Peyer's patch (tissue), 4 donors: Measurements from ENCODE around the gene KRT79. TPM values are rescaled to one million over a fixed set of nuclear protein-coding genes. Genes with fewer than 3 reads are reported as not detected.

Experiments used
- DNase-seq, 3 donors: peaks; one replicate each; pipeline ENCODE4 v3.0.0-alpha.2; 2017 to 2019
- H3K27ac ChIP-seq, 4 donors: fragments of 200-600 bp; sonication (generic); one replicate each; pipeline ENCODE4 v1.5.1; 2016 to 2019
- H3K27me3 ChIP-seq, 2 donors: fragments of 200-600 bp; sonication (generic); one replicate each; pipeline ENCODE4 v1.5.1; 2019
- H3K36me3 ChIP-seq, 3 donors: fragments of 200-600 bp; sonication (generic); one replicate each; pipeline ENCODE4 v1.5.1; 2016 to 2019
- H3K4me1 ChIP-seq, 4 donors: fragments of 200-600 bp; sonication (generic); one replicate each; pipeline ENCODE4 v1.5.1; 2016 to 2019
- H3K4me3 ChIP-seq, 4 donors: fragments of 200-600 bp; sonication (generic); 1 replicate in 3 of 4; 2 replicates in 1 of 4; pipeline ENCODE4 v1.5.1; 2016 to 2019; ENCODE audit warnings: mild to moderate bottlenecking in 1 of 4
- H3K9me3 ChIP-seq, 4 donors: fragments of 200-600 bp; sonication (generic); one replicate each; pipeline ENCODE4 v1.5.1; 2016 to 2019; ENCODE audit warnings: mild to moderate bottlenecking in 1 of 4
- POLR2A ChIP-seq, 2 donors: fragments of 450-650 bp; IDR thresholded peaks; one replicate each; pipeline ENCODE4 v1.5.1; 2017; ENCODE audit warnings: antibody characterized with exemption in 2 of 2, mild to moderate bottlenecking in 2 of 2, moderate library complexity in 2 of 2
- total RNA-seq, 4 donors: library from RNA; depleted of rRNA; stranded (reverse); fragments of >200 nt; gene quantifications; one replicate each; pipeline ENCODE4 v1.1.0, GENCODE V29; 2016
- TF ChIP-seq, protein P1 (sequence below), 6 experiments: fragments of 450-650 bp in 4 of 6; fragments of 200-600 bp in 2 of 6; sonication (generic) in 1 of 6; IDR thresholded peaks; one replicate each; pipeline ENCODE4 v1.5.1; 2017 to 2019; ENCODE audit warnings: antibody characterized with exemption in 6 of 6, mild to moderate bottlenecking in 3 of 6, moderate library complexity in 1 of 6

KRT79 gene
- total RNA-seq, 4 donors from 2014 or later, result not detected

DNA sequence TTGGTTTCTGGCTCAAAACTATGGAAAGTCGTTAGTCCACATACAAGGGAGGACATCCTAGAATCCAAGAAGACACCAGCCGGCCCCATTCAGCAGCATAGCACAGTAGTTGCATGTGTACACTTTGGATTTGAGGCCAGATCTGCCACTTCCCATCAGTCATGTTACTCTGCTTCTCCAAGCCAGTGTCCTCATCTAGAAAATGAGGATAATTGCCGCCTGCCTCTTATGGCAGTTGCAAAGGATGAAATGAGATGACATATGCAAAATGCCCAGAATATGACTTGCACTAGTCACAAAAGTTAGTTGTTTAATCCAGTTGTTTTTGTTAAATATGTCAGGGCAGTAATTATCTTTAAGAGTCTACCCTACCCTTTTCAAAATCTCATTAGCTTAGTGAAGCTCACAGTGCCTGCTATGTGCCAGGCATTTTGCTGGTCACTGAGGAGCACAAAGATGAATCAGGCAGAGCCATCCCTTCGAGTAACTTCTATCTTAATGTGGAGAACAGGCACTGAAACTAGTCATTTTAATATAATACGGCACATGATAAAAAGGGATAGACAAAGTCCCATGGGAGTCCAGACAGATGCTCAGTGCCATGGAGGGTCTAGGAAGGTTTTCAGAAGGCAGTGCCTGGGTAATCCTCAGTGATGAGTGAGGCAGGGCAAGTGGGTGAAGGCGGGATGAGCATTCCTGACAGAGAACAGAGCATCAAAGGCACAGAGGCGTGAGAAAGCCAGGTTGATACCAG, 50.4 kb downstream of the KRT79 start:
- Histone ChIP-seq H3K27me3 (no peaks in the 10 kb centered on the region), H3K4me1 (no peaks in the 10 kb centered on the region), H3K27ac (no peak overlapping the region), H3K36me3 (no peaks in the 10 kb centered on the region), H3K9me3 (no peaks in the 10 kb centered on the region), H3K4me3 (no peak overlapping the region)
- no peak for TF ChIP-seq POLR2A (IDR thresholded peaks at IDR 0.05)
- TF ChIP-seq, protein P1, sequence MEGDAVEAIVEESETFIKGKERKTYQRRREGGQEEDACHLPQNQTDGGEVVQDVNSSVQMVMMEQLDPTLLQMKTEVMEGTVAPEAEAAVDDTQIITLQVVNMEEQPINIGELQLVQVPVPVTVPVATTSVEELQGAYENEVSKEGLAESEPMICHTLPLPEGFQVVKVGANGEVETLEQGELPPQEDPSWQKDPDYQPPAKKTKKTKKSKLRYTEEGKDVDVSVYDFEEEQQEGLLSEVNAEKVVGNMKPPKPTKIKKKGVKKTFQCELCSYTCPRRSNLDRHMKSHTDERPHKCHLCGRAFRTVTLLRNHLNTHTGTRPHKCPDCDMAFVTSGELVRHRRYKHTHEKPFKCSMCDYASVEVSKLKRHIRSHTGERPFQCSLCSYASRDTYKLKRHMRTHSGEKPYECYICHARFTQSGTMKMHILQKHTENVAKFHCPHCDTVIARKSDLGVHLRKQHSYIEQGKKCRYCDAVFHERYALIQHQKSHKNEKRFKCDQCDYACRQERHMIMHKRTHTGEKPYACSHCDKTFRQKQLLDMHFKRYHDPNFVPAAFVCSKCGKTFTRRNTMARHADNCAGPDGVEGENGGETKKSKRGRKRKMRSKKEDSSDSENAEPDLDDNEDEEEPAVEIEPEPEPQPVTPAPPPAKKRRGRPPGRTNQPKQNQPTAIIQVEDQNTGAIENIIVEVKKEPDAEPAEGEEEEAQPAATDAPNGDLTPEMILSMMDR (IDR thresholded peaks at IDR 0.05), result no peak
- DNase-seq, result no peak

- Histone ChIP-seq H3K27me3 (no peaks in the 10 kb centered on the region), H3K9me3 (no peaks in the 10 kb centered on the region), H3K4me1 (no peaks in the 10 kb centered on the region), H3K36me3 (no peaks in the 10 kb centered on the region), H3K27ac (no peak overlapping the region), H3K4me3 (no peak overlapping the region)
- TF ChIP-seq POLR2A (IDR thresholded peaks at IDR 0.05), result no peak
- TF ChIP-seq, protein P1 (IDR thresholded peaks at IDR 0.05), result no peak
- DNase-seq, result no peak
Measured at GRCh38 chr12:52782502-52782901, 51.6 kb downstream of the KRT79 start.

- no peaks in the 10 kb centered on the region for H3K36me3 ChIP-seq
- no peak overlapping the region for H3K4me3 ChIP-seq
- no peaks in the 10 kb centered on the region for H3K27me3 ChIP-seq
- H3K9me3 ChIP-seq, result no peaks in the 10 kb centered on the region
- H3K4me1 ChIP-seq, result no peaks in the 10 kb centered on the region
- TF ChIP-seq, protein P1 (IDR thresholded peaks at IDR 0.05), result no peak
- TF ChIP-seq POLR2A (IDR thresholded peaks at IDR 0.05), result no peak
- H3K27ac ChIP-seq, result no peak overlapping the region
- DNase-seq, result no peak
Measured at GRCh38 chr12:52781399-52782082, 52.6 kb downstream of the KRT79 start.

DNA sequence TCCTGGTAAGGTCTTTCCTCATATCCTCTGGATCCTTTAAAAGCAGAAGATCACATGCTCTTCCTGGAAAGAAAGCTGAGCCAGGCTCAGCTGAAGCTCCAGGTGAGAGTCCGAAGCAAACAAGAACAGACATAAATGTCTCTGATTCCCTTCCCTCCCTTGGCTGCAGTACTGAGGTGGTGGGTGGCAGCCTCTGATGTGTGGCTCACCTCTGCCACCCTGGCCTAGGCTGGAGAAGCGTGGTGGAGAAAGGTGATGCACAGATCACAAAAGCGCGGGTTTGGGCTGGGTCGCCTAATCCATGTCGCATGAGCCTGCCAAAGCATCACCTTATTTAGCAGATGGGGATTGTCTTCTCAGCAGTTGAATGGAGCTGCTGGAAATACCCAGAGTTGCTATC, 54.2 kb downstream of the KRT79 start:
- TF ChIP-seq, protein P1 (IDR thresholded peaks at IDR 0.05), result no peak
- TF ChIP-seq POLR2A (IDR thresholded peaks at IDR 0.05), result no peak
- no peaks in the 10 kb centered on the region for H3K4me1 ChIP-seq
- no peak overlapping the region for H3K4me3 ChIP-seq
- H3K27ac ChIP-seq, result no peak overlapping the region
- H3K36me3 ChIP-seq, result no peaks in the 10 kb centered on the region
- no peaks in the 10 kb centered on the region for H3K27me3 ChIP-seq
- H3K9me3 ChIP-seq, result no peaks in the 10 kb centered on the region
- no peak for DNase-seq

GRCh38 chr12:52778833-52779232, 55.3 kb downstream of the KRT79 start:
- no peak overlapping the region for H3K4me3 ChIP-seq
- no peaks in the 10 kb centered on the region for H3K36me3 ChIP-seq
- TF ChIP-seq, protein P1 (IDR thresholded peaks at IDR 0.05), result no peak
- TF ChIP-seq POLR2A (IDR thresholded peaks at IDR 0.05), result no peak
- DNase-seq, result no peak
- H3K27ac ChIP-seq, result no peak overlapping the region
- no peaks in the 10 kb centered on the region for H3K27me3 ChIP-seq
- no peaks in the 10 kb centered on the region for H3K4me1 ChIP-seq
- no peaks in the 10 kb centered on the region for H3K9me3 ChIP-seq
